ENCODE results near the gene PDE10A.

The PDE10A gene

GRCh38 chr6:165649166-165650137, 13.6 kb downstream of the PDE10A start:
- TF ChIP-seq CTCF (IDR thresholded peaks at IDR 0.05; ENCODE audit: control insufficient read depth, extremely low read depth, insufficient read depth), result no peak
- no peak for DNase-seq (ENCODE audit: low read depth)
- no peak overlapping the region for H3K4me3 ChIP-seq (ENCODE audit: low read depth, low read length)

- peak overlapping the region; percentile 21 for H3K4me3 ChIP-seq (ENCODE audit: low read depth, low read length)
- TF ChIP-seq CTCF (IDR thresholded peaks at IDR 0.05; ENCODE audit: control insufficient read depth, extremely low read depth, insufficient read depth), result no peak
Observed at GRCh38 chr6:165647041-165647440, 16.0 kb downstream of the PDE10A start.

GRCh38 chr6:165645919-165646318, 17.1 kb downstream of the PDE10A start:
- TF ChIP-seq CTCF (IDR thresholded peaks at IDR 0.05; ENCODE audit: control insufficient read depth, extremely low read depth, insufficient read depth), result no peak
- no peak overlapping the region for H3K4me3 ChIP-seq (ENCODE audit: low read depth, low read length)
- no peak for DNase-seq (ENCODE audit: low read depth)

More at GRCh38 chr6:165647041-165647440, 16.0 kb downstream of the PDE10A start:
- peak; percentile 95 for DNase-seq (ENCODE audit: low read depth)

- TF ChIP-seq CTCF (IDR thresholded peaks at IDR 0.05; ENCODE audit: control insufficient read depth, extremely low read depth, insufficient read depth), result no peak
- DNase-seq (ENCODE audit: low read depth), result no peak
- H3K4me3 ChIP-seq (ENCODE audit: low read depth, low read length), result no peak overlapping the region
Observed at GRCh38 chr6:165644586-165645266, 18.3 kb downstream of the PDE10A start.

GRCh38 chr6:165643015-165643414, 20.0 kb downstream of the PDE10A start:
- H3K4me3 ChIP-seq (ENCODE audit: low read depth, low read length), result no peak overlapping the region
- no peak for DNase-seq (ENCODE audit: low read depth)
- no peak for TF ChIP-seq CTCF (IDR thresholded peaks at IDR 0.05; ENCODE audit: control insufficient read depth, extremely low read depth, insufficient read depth)

- H3K4me3 ChIP-seq (ENCODE audit: low read depth, low read length), result no peak overlapping the region
- DNase-seq (ENCODE audit: low read depth), result no peak
- no peak for TF ChIP-seq CTCF (IDR thresholded peaks at IDR 0.05; ENCODE audit: control insufficient read depth, extremely low read depth, insufficient read depth)
Observed at GRCh38 chr6:165641672-165642156, 21.3 kb downstream of the PDE10A start.

Data from LNCaP clone FGC (cell line).